Thymus (tissue), 11 donors: Measurements from ENCODE around the gene NFAT5. TPM values are rescaled to one million over a fixed set of nuclear protein-coding genes. Genes with fewer than 3 reads are reported as not detected.
A peak's percentile ranks its signal among the peaks of the same experiment; 100 is the strongest.
"Not testable (repeated sequence)": the region's sequence is repeated elsewhere in the genome, so short reads cannot be mapped to it uniquely, and the experiment has no call there.

ENCODE experiments used
- DNase-seq, 9 donors: peaks; one replicate each; pipeline ENCODE4 v3.0.0-alpha.2; 2013; ENCODE audit warnings: low spot score in 9 of 9, low read depth in 6 of 9, missing footprints in 1 of 9
- H3K27ac ChIP-seq, 2 donors: one replicate each; pipeline ENCODE4 v1.5.1; 2013; ENCODE audit warnings: control low read depth in 1 of 2, low read depth in 1 of 2, low read length in 1 of 2, mild to moderate bottlenecking in 1 of 2, moderate library complexity in 1 of 2
- H3K27me3 ChIP-seq, 2 donors: one replicate each; pipeline ENCODE4 v1.5.1; 2013; ENCODE audit warnings: low read length in 1 of 2; ENCODE audit not compliant: control insufficient read depth in 2 of 2, insufficient read depth in 1 of 2
- H3K36me3 ChIP-seq, 2 donors: one replicate each; pipeline ENCODE4 v1.5.1; 2013; ENCODE audit warnings: low read length in 1 of 2, mild to moderate bottlenecking in 1 of 2, moderate library complexity in 1 of 2; ENCODE audit not compliant: control insufficient read depth in 2 of 2, insufficient read depth in 2 of 2
- H3K4me1 ChIP-seq, 2 donors: one replicate each; pipeline ENCODE4 v1.5.1; 2013; ENCODE audit warnings: low read length in 2 of 2; ENCODE audit not compliant: control insufficient read depth in 2 of 2, insufficient read depth in 2 of 2
- H3K4me3 ChIP-seq, 2 donors: one replicate each; pipeline ENCODE4 v1.5.1; 2013; ENCODE audit warnings: low read length in 2 of 2, control low read depth in 1 of 2, mild to moderate bottlenecking in 1 of 2
- H3K9me3 ChIP-seq, 2 donors: one replicate each; pipeline ENCODE4 v1.5.1; 2013; ENCODE audit warnings: low read length in 1 of 2, mild to moderate bottlenecking in 1 of 2; ENCODE audit not compliant: control insufficient read depth in 2 of 2, insufficient read depth in 1 of 2
- WGBS: extraction: QIAGEN DNeasy Blood & Tissue Kit; methylation state at CpG from one replicate; pipeline ENCODE4 v1.1.7; 2013; 5-methylcytosine and 5-hydroxymethylcytosine counted together
- polyA plus RNA-seq: library from polyadenylated mRNA; stranded (reverse); fragments of 200-250 nt; gene quantifications from one replicate; pipeline ENCODE4 v1.2.3, GENCODE V29; 2013
- total RNA-seq: library from RNA; stranded (reverse); fragments of 120-200 nt; gene quantifications from one replicate; pipeline ENCODE4 v1.2.4, GENCODE V29; 2013
- donor health status: healthy.

Gene NFAT5
- total and polyA plus RNA-seq, 2 donors, result 4.5 to 8.9 TPM

GRCh38 chr16:69725480-69726312 is 159.9 kb downstream of the NFAT5 start:
- Histone ChIP-seq H3K27ac (peak overlapping the region in 1 of 2 donors; percentile 82), H3K4me1 (peaks cover 12 to 16% of the 10 kb centered on the region in 2 donors)
- 76% methylated on average over 32 of the region's 32 CpGs for WGBS

GRCh38 chr16:69726313-69727060 is 160.7 kb downstream of the NFAT5 start, which contains the start of gene NQO1:
Gene NQO1, minus strand, starts transcription at chr16:69726560. Its CDS starts 121 bp downstream, at chr16:69726439.
- H3K9me3 ChIP-seq, result peaks cover 0 to 1% of the 10 kb centered on the region in 2 donors
- H3K4me3 ChIP-seq, result peak within 1 kb of the TSS; percentile 63 to 78
- 1% methylated on average over 31 of the region's 31 CpGs for WGBS
- no peaks in the 10 kb centered on the region for H3K27me3 ChIP-seq
- peak within 1 kb of the TSS; percentile 73 to 82 for H3K27ac ChIP-seq
- peak; percentile 49 to 87 (median 69) for DNase-seq
- no peaks in the 10 kb centered on the region for H3K36me3 ChIP-seq
- peaks cover 12 to 16% of the 10 kb centered on the region in 2 donors for H3K4me1 ChIP-seq

More at GRCh38 chr16:69725480-69726312, 159.9 kb downstream of the NFAT5 start:
- Histone ChIP-seq H3K9me3 (peaks cover 0 to 1% of the 10 kb centered on the region in 2 donors), H3K36me3 (no peaks in the 10 kb centered on the region), H3K4me3 (peak overlapping the region; percentile 63 to 78), H3K27me3 (no peaks in the 10 kb centered on the region)
- peak in 1 of 9 donors; percentile 5 for DNase-seq

GRCh38 chr16:69727916-69728270 is 162.1 kb downstream of the NFAT5 start:
- Histone ChIP-seq H3K36me3 (no peaks in the 10 kb centered on the region), H3K4me3 (no peak overlapping the region), H3K9me3 (peaks cover 0 to 1% of the 10 kb centered on the region in 2 donors), H3K27ac (no peak overlapping the region), H3K4me1 (peaks cover 12 to 16% of the 10 kb centered on the region in 2 donors), H3K27me3 (no peaks in the 10 kb centered on the region)
- 96% methylated on average over 5 of the region's 5 CpGs for WGBS
- no peak for DNase-seq

GRCh38 chr16:69729030-69729429 is 163.3 kb downstream of the NFAT5 start:
- not testable (repeated sequence) for H3K27me3 ChIP-seq, H3K4me3 ChIP-seq, H3K36me3 ChIP-seq, H3K9me3 ChIP-seq, H3K27ac ChIP-seq, DNase-seq
- WGBS, result 98% methylated on average over 4 of the region's 4 CpGs
- peaks cover 12 to 16% of the 10 kb centered on the region in 2 donors for H3K4me1 ChIP-seq

GRCh38 chr16:69731280-69731679 is 165.5 kb downstream of the NFAT5 start:
- not testable (repeated sequence) for H3K27me3 ChIP-seq, H3K27ac ChIP-seq, H3K4me3 ChIP-seq, H3K9me3 ChIP-seq, H3K36me3 ChIP-seq, DNase-seq
- peaks cover 8 to 11% of the 10 kb centered on the region in 2 donors for H3K4me1 ChIP-seq
- WGBS, result 91% methylated on average over 5 of the region's 5 CpGs

GRCh38 chr16:69732101-69732500 is 166.3 kb downstream of the NFAT5 start:
- Histone ChIP-seq H3K27ac (no peak overlapping the region), H3K27me3 (no peaks in the 10 kb centered on the region), H3K4me1 (peaks cover 3 to 4% of the 10 kb centered on the region in 2 donors), H3K9me3 (no peaks in the 10 kb centered on the region), H3K4me3 (no peak overlapping the region), H3K36me3 (no peaks in the 10 kb centered on the region)
- 97% methylated on average over 6 of the region's 6 CpGs for WGBS
- no peak for DNase-seq

GRCh38 chr16:69741519-69741918 is 175.8 kb downstream of the NFAT5 start:
- DNase-seq, result no peak
- Histone ChIP-seq H3K27ac (no peak overlapping the region), H3K27me3 (no peaks in the 10 kb centered on the region), H3K4me3 (no peak overlapping the region), H3K4me1 (peaks cover 0 to 5% of the 10 kb centered on the region in 2 donors), H3K9me3 (no peaks in the 10 kb centered on the region), H3K36me3 (peaks cover 57 to 65% of the 10 kb centered on the region in 2 donors)
- 91% methylated on average over 8 of the region's 8 CpGs for WGBS

GRCh38 chr16:69741951-69742904 is 176.5 kb downstream of the NFAT5 start:
- H3K4me3 ChIP-seq, result no peak overlapping the region
- no peaks in the 10 kb centered on the region for H3K9me3 ChIP-seq
- peaks cover 0 to 5% of the 10 kb centered on the region in 2 donors for H3K4me1 ChIP-seq
- no peak overlapping the region for H3K27ac ChIP-seq
- H3K27me3 ChIP-seq, result no peaks in the 10 kb centered on the region
- WGBS, result 93% methylated on average over 41 of the region's 41 CpGs
- H3K36me3 ChIP-seq, result peaks cover 61 to 70% of the 10 kb centered on the region in 2 donors
- DNase-seq, result no peak
